HL-60/S4 treated with phorbol 12-myristate 13-acetate at 8.2 ng/mL for 4 days and 3 days (cell line): ENCODE results near the gene RBP5.

ENCODE experiments used
- in situ Hi-C: fragments of 300-500 bp; cut with MboI; formaldehyde crosslinking; loops from 2 replicates; pipeline ENCODE4 v1.15.0; 2022; ENCODE audit warnings: low sequenced_read_pairs

Gene RBP5

GRCh38 chr12:7102582-7102981, 26.1 kb downstream of the RBP5 start:
- in situ Hi-C loops: no loop called here

GRCh38 chr12:7101694-7102131, 27.0 kb downstream of the RBP5 start:
- in situ Hi-C loops: no loop called here

GRCh38 chr12:7101047-7101693, 27.5 kb downstream of the RBP5 start:
- in situ Hi-C loops: no loop called here

- in situ Hi-C loops: no loop called here
Measured at GRCh38 chr12:7100239-7100638, 28.4 kb downstream of the RBP5 start.

- in situ Hi-C loops: no loop called here
Measured at GRCh38 chr12:7099290-7099996, 29.2 kb downstream of the RBP5 start.

- in situ Hi-C loops: no loop called here
Measured at GRCh38 chr12:7096979-7097378, 31.7 kb downstream of the RBP5 start.

- in situ Hi-C loops: no loop called here
Measured at GRCh38 chr12:7096006-7096932, 32.4 kb downstream of the RBP5 start.

- in situ Hi-C loops: no loop called here
Measured at GRCh38 chr12:7093892-7094291, 34.8 kb downstream of the RBP5 start.

- in situ Hi-C loops: no loop called here
Measured at GRCh38 chr12:7093486-7093885, 35.2 kb downstream of the RBP5 start.

GRCh38 chr12:7092986-7093460, 35.7 kb downstream of the RBP5 start:
- in situ Hi-C loops: no loop called here

- in situ Hi-C loops: no loop called here
Measured at GRCh38 chr12:7092229-7092985, 36.3 kb downstream of the RBP5 start, which contains the start of gene C1R. TSS of gene C1R (minus strand) at chr12:7092445. CDS start at chr12:7092388, 57 bp downstream.

GRCh38 chr12:7091660-7092228, 36.9 kb downstream of the RBP5 start:
- in situ Hi-C loops: no loop called here

- in situ Hi-C loops: no loop called here
Measured at GRCh38 chr12:7091171-7091570, 37.5 kb downstream of the RBP5 start.

GRCh38 chr12:7090222-7090998, 38.3 kb downstream of the RBP5 start:
- in situ Hi-C loops: no loop called here

- in situ Hi-C loops: no loop called here
Measured at GRCh38 chr12:7089196-7089871, 39.4 kb downstream of the RBP5 start.

- in situ Hi-C loops: no loop called here
Measured at GRCh38 chr12:7083125-7083524, 45.6 kb downstream of the RBP5 start.

- in situ Hi-C loops: no loop called here
Measured at GRCh38 chr12:7081037-7081436, 47.7 kb downstream of the RBP5 start.

GRCh38 chr12:7079826-7080125, 48.9 kb downstream of the RBP5 start:
- in situ Hi-C loops: no loop called here

- in situ Hi-C loops: no loop called here
Measured at GRCh38 chr12:7078163-7078562, 50.5 kb downstream of the RBP5 start.
